ENCODE data around the gene CRELD2. TPM values are rescaled to one million over a fixed set of nuclear protein-coding genes. Genes with fewer than 3 reads are reported as not detected.

CRELD2 gene
- total RNA-seq, 3 donors from 2014 or later (not counting 1 experiment from before 2014, with no cell fraction given) = 45.1 to 69.8 (median 48.5) TPM

DNA sequence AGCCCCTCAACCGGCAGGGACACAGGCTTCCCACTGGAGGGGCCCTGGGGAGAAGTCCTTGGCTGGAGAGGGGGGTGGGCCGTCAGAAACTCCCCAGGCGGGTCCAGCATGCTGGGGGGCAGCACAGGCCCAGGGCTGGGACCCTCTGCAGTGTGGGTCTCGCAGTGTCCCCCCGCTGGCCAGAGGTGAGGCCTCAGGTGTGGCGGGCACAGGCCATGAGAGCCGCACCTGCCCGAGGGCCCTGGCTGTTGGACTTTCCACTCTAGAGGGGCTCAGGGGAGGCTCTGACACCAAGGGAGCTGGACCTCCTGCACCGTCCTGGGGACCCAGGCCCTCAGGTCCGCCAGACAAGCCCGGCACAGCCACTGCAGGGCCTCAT lies 31.5 kb downstream of the CRELD2 start:
- DNase-seq = no peak
- H3K4me1 ChIP-seq (ENCODE audit: control insufficient read depth, insufficient read depth, low read length) = peaks cover 24% of the 10 kb centered on the region
- intact Hi-C loops (cut with micrococcal nuclease) = no loop called here

DNA sequence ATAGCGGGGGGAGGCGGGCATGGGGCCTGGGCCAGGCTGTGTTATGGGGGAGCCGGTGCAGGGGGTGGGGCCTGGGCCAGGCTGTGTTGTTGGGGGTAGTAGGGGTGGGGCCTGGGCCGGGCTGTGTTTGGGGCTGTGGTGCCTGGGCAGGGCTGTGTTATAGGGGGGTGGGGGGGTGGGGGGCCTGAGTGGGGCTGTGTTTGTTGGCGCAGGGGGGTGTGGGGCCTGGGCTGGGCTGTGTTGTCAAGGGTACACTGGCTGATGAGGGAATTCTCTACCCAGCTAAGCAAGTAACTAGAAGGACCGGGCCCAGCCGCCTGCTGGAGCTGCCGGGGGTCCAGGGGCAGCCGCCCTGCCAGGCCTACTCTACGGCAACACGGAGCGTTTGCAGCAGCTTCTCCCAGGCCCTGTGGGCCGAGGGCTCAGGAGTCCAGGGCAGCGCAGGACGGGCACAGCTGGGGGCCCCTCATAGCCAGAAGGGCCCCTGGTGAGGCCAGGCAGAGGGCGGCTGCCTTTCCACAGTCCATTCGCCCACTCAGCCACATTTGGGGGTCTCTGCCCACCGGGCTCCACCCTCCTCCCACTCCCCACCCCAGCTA lies 32.1 kb downstream of the CRELD2 start:
- Histone ChIP-seq H3K4me1 (ENCODE audit: control insufficient read depth, insufficient read depth, low read length) (peaks cover 19% of the 10 kb centered on the region), H3K27me3 (ENCODE audit: control insufficient read depth, insufficient read depth, low read length) (no peaks in the 10 kb centered on the region), H3K9me3 (ENCODE audit: control insufficient read depth, insufficient read depth, low read length) (no peaks in the 10 kb centered on the region), H3K36me3 (ENCODE audit: control insufficient read depth, insufficient read depth, low read length) (no peaks in the 10 kb centered on the region), H3K27ac (ENCODE audit: low read length) (no peak overlapping the region), H3K4me3 (ENCODE audit: low read length) (no peak overlapping the region)
- Mint-ChIP-seq H3K27ac (no peak overlapping the region), H3K4me1 (peaks cover 0 to 4% of the 10 kb centered on the region in 2 donors), H3K9me3 (no peaks in the 10 kb centered on the region), H3K36me3 (no peaks in the 10 kb centered on the region), H3K27me3 (ENCODE audit: low read depth in 2 of 2) (no peaks in the 10 kb centered on the region), H3K4me3 (no peak overlapping the region)
- intact Hi-C loops (cut with micrococcal nuclease) = no loop called here
- DNase-seq (no peak), ATAC-seq (no peak)
- no peak for TF ChIP-seq CTCF (IDR thresholded peaks at IDR 0.05)
- 91% methylated on average over 17 of the region's 18 CpGs for WGBS (ENCODE audit: insufficient coverage)

More for the DNA sequence above, 31.5 kb downstream of the CRELD2 start:
- Histone ChIP-seq H3K36me3 (ENCODE audit: control insufficient read depth, insufficient read depth, low read length) (no peaks in the 10 kb centered on the region), H3K27me3 (ENCODE audit: control insufficient read depth, insufficient read depth, low read length) (no peaks in the 10 kb centered on the region), H3K9me3 (ENCODE audit: control insufficient read depth, insufficient read depth, low read length) (peaks cover under 1% of the 10 kb centered on the region), H3K4me3 (ENCODE audit: low read length) (no peak overlapping the region), H3K27ac (ENCODE audit: low read length) (no peak overlapping the region)
- 94% methylated on average over 11 of the region's 11 CpGs for WGBS (ENCODE audit: insufficient coverage)
- H3K4me1 Mint-ChIP-seq = peaks cover 0 to 10% of the 10 kb centered on the region in 2 donors
- TF ChIP-seq CTCF (IDR thresholded peaks at IDR 0.05) = no peak
- H3K36me3 Mint-ChIP-seq = no peaks in the 10 kb centered on the region
- no peaks in the 10 kb centered on the region for H3K27me3 Mint-ChIP-seq (ENCODE audit: low read depth in 2 of 2)
- no peaks in the 10 kb centered on the region for H3K9me3 Mint-ChIP-seq
- H3K27ac Mint-ChIP-seq = no peak overlapping the region
- H3K4me3 Mint-ChIP-seq = no peak overlapping the region
- ATAC-seq = no peak

GRCh38 chr22:49951000-49951677 lies 32.7 kb downstream of the CRELD2 start:
- Histone ChIP-seq H3K9me3 (ENCODE audit: control insufficient read depth, insufficient read depth, low read length) (no peaks in the 10 kb centered on the region), H3K27ac (ENCODE audit: low read length) (no peak overlapping the region), H3K36me3 (ENCODE audit: control insufficient read depth, insufficient read depth, low read length) (no peaks in the 10 kb centered on the region), H3K27me3 (ENCODE audit: control insufficient read depth, insufficient read depth, low read length) (no peaks in the 10 kb centered on the region), H3K4me1 (ENCODE audit: control insufficient read depth, insufficient read depth, low read length) (peaks cover 12% of the 10 kb centered on the region), H3K4me3 (ENCODE audit: low read length) (no peak overlapping the region)
- Mint-ChIP-seq H3K9me3 (no peaks in the 10 kb centered on the region), H3K27ac (no peak overlapping the region), H3K4me3 (no peak overlapping the region), H3K36me3 (no peaks in the 10 kb centered on the region), H3K27me3 (ENCODE audit: low read depth in 2 of 2) (no peaks in the 10 kb centered on the region), H3K4me1 (no peaks in the 10 kb centered on the region)
- ATAC-seq (no peak), DNase-seq (no peak)
- intact Hi-C loops (cut with micrococcal nuclease) = no loop called here
- WGBS (ENCODE audit: insufficient coverage) = 90% methylated on average over 28 of the region's 28 CpGs
- no peak for TF ChIP-seq CTCF (IDR thresholded peaks at IDR 0.05)

DNA sequence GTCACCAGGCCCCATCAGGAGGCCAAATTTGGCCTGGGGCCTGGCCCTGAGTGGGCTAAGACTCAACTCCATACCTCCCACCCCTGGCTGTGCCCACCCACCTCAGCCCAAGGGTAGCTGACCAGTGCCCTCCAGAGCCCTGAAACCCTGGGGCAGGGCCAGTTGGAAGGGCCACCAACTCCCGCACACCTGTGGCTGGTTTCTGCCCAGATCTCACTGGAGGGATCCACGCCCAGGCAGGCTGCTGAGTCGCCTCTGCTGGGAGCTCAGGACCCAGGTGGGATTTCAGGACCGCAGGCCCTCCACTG lies 33.2 kb downstream of the CRELD2 start:
- H3K27me3 Mint-ChIP-seq (ENCODE audit: low read depth in 2 of 2) = no peaks in the 10 kb centered on the region
- DNase-seq (no peak), ATAC-seq (no peak)
- Histone ChIP-seq H3K4me1 (ENCODE audit: control insufficient read depth, insufficient read depth, low read length) (peaks cover 7% of the 10 kb centered on the region), H3K27ac (ENCODE audit: low read length) (no peak overlapping the region), H3K36me3 (ENCODE audit: control insufficient read depth, insufficient read depth, low read length) (no peaks in the 10 kb centered on the region), H3K27me3 (ENCODE audit: control insufficient read depth, insufficient read depth, low read length) (no peaks in the 10 kb centered on the region), H3K9me3 (ENCODE audit: control insufficient read depth, insufficient read depth, low read length) (no peaks in the 10 kb centered on the region), H3K4me3 (ENCODE audit: low read length) (no peak overlapping the region)
- intact Hi-C loops (cut with micrococcal nuclease) = no loop called here
- no peaks in the 10 kb centered on the region for H3K4me1 Mint-ChIP-seq
- 78% methylated on average over 4 of the region's 4 CpGs for WGBS (ENCODE audit: insufficient coverage)
- TF ChIP-seq CTCF (IDR thresholded peaks at IDR 0.05) = no peak
- no peak overlapping the region for H3K27ac Mint-ChIP-seq
- no peaks in the 10 kb centered on the region for H3K36me3 Mint-ChIP-seq
- H3K9me3 Mint-ChIP-seq = no peaks in the 10 kb centered on the region
- no peak overlapping the region for H3K4me3 Mint-ChIP-seq

Data from natural killer cell (primary cell).